Suprapubic skin (tissue), 4 donors: ENCODE data around the gene MARCHF5. TPM values are rescaled to one million over a fixed set of nuclear protein-coding genes. Genes with fewer than 3 reads are reported as not detected.

Source experiments
- DNase-seq, 2 donors: peaks; one replicate each; pipeline ENCODE4 v3.0.0-alpha.2; 2019; ENCODE audit warnings: low spot score in 2 of 2
- H3K27ac ChIP-seq: fragments of 200-600 bp; sonication (generic); one replicate; pipeline ENCODE4 v1.5.1; 2019
- H3K27me3 ChIP-seq: fragments of 200-600 bp; sonication (generic); one replicate; pipeline ENCODE4 v1.5.1; 2019
- H3K36me3 ChIP-seq: fragments of 200-600 bp; sonication (generic); one replicate; pipeline ENCODE4 v1.5.1; 2019
- H3K4me1 ChIP-seq: fragments of 200-600 bp; sonication (generic); one replicate; pipeline ENCODE4 v1.5.1; 2019
- H3K4me3 ChIP-seq: fragments of 200-600 bp; sonication (generic); one replicate; pipeline ENCODE4 v1.5.1; 2019; ENCODE audit warnings: mild to moderate bottlenecking
- H3K9me3 ChIP-seq: fragments of 200-600 bp; sonication (generic); one replicate; pipeline ENCODE4 v1.5.1; 2019
- CTCF ChIP-seq, 2 donors: fragments of 200-600 bp in 1 of 2; fragments of 450-650 bp in 1 of 2; sonication (generic) in 1 of 2; IDR thresholded peaks; one replicate each; pipeline ENCODE4 v1.5.1; 2016 to 2019; ENCODE audit warnings: antibody characterized with exemption in 2 of 2, mild to moderate bottlenecking in 1 of 2, moderate library complexity in 1 of 2
- EP300 ChIP-seq: sonication (generic); formaldehyde crosslinking; IDR thresholded peaks from one replicate; pipeline ENCODE4 v1.6.1; 2017; ENCODE audit warnings: antibody characterized with exemption
- POLR2A ChIP-seq, 2 donors: fragments of 450-650 bp; IDR thresholded peaks; one replicate each; pipeline ENCODE4 v1.6.1; 2017; ENCODE audit warnings: antibody characterized with exemption in 2 of 2, mild to moderate bottlenecking in 2 of 2, moderate library complexity in 2 of 2
- POLR2AphosphoS5 ChIP-seq, 3 donors: sonication (generic); formaldehyde crosslinking; IDR thresholded peaks; one replicate each; pipeline ENCODE4 v1.6.1; 2017; ENCODE audit warnings: antibody characterized with exemption in 3 of 3
- WGBS: methylation state at CpG from one replicate; pipeline ENCODE4 v1.1.5; 2018; 5-methylcytosine and 5-hydroxymethylcytosine counted together
- total RNA-seq, 4 donors: library from RNA; depleted of rRNA; stranded (reverse); fragments of >200 nt; gene quantifications; one replicate each; pipeline ENCODE4 v1.1.0, GENCODE V29; 2016

Gene MARCHF5, protein sequence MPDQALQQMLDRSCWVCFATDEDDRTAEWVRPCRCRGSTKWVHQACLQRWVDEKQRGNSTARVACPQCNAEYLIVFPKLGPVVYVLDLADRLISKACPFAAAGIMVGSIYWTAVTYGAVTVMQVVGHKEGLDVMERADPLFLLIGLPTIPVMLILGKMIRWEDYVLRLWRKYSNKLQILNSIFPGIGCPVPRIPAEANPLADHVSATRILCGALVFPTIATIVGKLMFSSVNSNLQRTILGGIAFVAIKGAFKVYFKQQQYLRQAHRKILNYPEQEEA
- 10 to 100 TPM; 12.6 to 15.0 (median 13.3) TPM for total RNA-seq

- peak within 1 kb of the TSS; percentile 93 for H3K27ac ChIP-seq
- TF ChIP-seq POLR2AphosphoS5 (IDR thresholded peaks at IDR 0.05): peak in 2 of 3 donors; percentile 55 to 80
- TF ChIP-seq POLR2A (IDR thresholded peaks at IDR 0.05): peak in 1 of 2 donors; percentile 74
- peak; percentile 76 to 82 for TF ChIP-seq CTCF (IDR thresholded peaks at IDR 0.05)
- TF ChIP-seq EP300: no peak
- 0% methylated on average over 7 of the region's 79 CpGs for WGBS
- no peaks in the 10 kb centered on the region for H3K9me3 ChIP-seq
- peaks cover 4% of the 10 kb centered on the region for H3K36me3 ChIP-seq
- DNase-seq: peak; percentile 97
- no peaks in the 10 kb centered on the region for H3K27me3 ChIP-seq
- H3K4me1 ChIP-seq: peaks cover 17% of the 10 kb centered on the region
- peak within 1 kb of the TSS; percentile 95 for H3K4me3 ChIP-seq
Observed at GRCh38 chr10:92290837-92291615, at the start of gene MARCHF5, which contains the start of gene CPEB3. MARCHF5 (plus strand) TSS chr10:92291167; CDS start chr10:92291495, 328 bp downstream. CPEB3 (minus strand) TSS chr10:92291078; CDS start chr10:92240350, 50,728 bp downstream.

DNA sequence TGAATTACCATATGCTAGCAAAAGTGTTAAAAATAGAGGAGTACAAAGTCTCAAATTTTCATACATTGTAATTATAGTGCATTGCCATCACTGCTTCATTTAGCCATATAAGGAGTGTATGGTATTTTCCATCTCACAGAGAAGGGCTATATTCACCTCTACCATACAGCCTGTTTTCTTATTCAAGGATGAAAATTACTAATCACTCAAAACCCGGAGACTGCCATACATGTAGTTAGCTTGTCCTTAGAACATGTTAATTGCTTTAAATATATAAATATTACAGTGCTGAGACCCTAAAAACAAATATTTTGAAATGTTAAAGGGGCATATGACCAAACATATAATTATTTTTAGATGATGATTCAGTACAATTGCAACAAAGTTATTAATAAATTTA, 49.5 kb upstream of the MARCHF5 start:
- TF ChIP-seq POLR2A (IDR thresholded peaks at IDR 0.05) (no peak), EP300 (no peak), POLR2AphosphoS5 (IDR thresholded peaks at IDR 0.05) (no peak), CTCF (IDR thresholded peaks at IDR 0.05) (no peak)
- DNase-seq: no peak
- Histone ChIP-seq H3K36me3 (no peaks in the 10 kb centered on the region), H3K27me3 (no peaks in the 10 kb centered on the region), H3K4me1 (peaks cover 56% of the 10 kb centered on the region), H3K4me3 (peak overlapping the region; percentile 91), H3K9me3 (no peaks in the 10 kb centered on the region), H3K27ac (peak overlapping the region; percentile 95)
- 26% methylated on average over 1 of the region's 1 CpG for WGBS

DNA sequence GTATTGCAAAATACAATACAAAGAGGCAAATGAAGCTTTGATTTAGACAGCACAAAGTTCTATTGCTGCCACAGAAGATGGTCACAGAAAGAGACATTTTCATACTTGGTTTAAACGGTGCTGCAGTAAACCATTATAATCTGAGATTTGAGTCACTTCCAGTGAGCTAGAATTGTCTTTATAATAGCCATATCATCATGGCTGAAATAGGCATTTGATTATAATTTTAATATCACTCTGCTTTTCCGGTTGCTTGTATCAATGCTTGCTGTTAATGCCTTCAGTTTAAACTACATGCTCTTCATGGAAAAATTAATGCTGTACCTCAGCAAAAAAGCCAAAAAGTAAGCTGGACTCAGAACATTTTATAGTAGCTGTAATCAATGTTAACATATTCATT, 48.6 kb upstream of the MARCHF5 start:
- no peak for TF ChIP-seq EP300
- TF ChIP-seq POLR2A (IDR thresholded peaks at IDR 0.05): no peak
- no peak for TF ChIP-seq POLR2AphosphoS5 (IDR thresholded peaks at IDR 0.05)
- no peak for TF ChIP-seq CTCF (IDR thresholded peaks at IDR 0.05)
- DNase-seq: no peak
- Histone ChIP-seq H3K4me3 (no peak overlapping the region), H3K27ac (no peak overlapping the region), H3K4me1 (peaks cover 55% of the 10 kb centered on the region), H3K27me3 (no peaks in the 10 kb centered on the region), H3K9me3 (no peaks in the 10 kb centered on the region), H3K36me3 (no peaks in the 10 kb centered on the region)
- WGBS: 53% methylated on average over 2 of the region's 2 CpGs

DNA sequence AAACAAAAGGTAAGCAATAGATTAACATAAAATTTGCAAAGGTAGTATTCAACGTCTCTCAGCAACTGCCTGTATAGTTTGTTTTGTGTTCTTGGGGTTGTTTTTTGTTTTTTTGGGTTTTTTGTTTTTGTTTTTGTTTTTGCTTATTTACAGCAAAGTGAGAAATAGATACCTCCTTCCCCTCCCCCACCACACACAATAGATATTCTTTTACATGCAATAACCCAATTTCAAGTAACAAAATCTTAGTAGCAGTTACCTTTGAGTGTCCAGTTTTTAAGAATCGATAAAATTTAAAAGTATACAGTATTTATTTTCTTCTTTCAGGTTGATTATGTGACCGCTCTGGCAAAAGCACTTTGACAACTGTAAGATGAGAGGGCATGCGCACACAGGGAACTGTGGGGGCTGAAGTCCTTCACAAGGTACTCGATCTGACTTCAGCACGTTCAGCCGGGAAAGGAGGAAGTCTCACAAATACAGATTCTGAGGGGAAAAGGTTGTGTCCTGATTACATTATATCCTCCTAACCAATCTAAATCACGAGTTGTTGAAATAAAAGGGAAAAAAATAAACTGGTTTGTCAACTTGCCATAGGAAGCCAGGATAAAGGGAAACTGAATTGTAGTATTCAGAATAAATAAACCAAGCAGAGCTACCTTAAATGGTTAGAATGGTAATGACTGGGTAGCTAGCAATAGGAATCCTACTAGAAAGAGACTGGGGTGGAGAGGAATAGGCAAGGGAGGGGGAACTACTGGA, 47.9 kb upstream of the MARCHF5 start:
- Histone ChIP-seq H3K4me1 (peaks cover 48% of the 10 kb centered on the region), H3K4me3 (peak overlapping the region; percentile 35), H3K9me3 (no peaks in the 10 kb centered on the region), H3K27me3 (no peaks in the 10 kb centered on the region), H3K27ac (peak overlapping the region; percentile 1), H3K36me3 (no peaks in the 10 kb centered on the region)
- TF ChIP-seq POLR2A (IDR thresholded peaks at IDR 0.05): no peak
- TF ChIP-seq POLR2AphosphoS5 (IDR thresholded peaks at IDR 0.05): no peak
- no peak for TF ChIP-seq CTCF (IDR thresholded peaks at IDR 0.05)
- no peak for TF ChIP-seq EP300
- no peak for DNase-seq
- WGBS: 6% methylated on average over 8 of the region's 8 CpGs
